ENCODE results near the gene TRPM7.

TRPM7 gene

GRCh38 chr15:50685976-50686468 lies 575 bp downstream of the TRPM7 start:
- peak overlapping the region; percentile 83 for H3K4me3 ChIP-seq (ENCODE audit: low read length)
- no peak for TF ChIP-seq ZNF274 (IDR thresholded peaks at IDR 0.05; ENCODE audit: low read depth, low read length)

GRCh38 chr15:50685191-50685975 lies 1.2 kb downstream of the TRPM7 start:
- peak overlapping the region; percentile 83 for H3K4me3 ChIP-seq (ENCODE audit: low read length)
- no peak for TF ChIP-seq ZNF274 (IDR thresholded peaks at IDR 0.05; ENCODE audit: low read depth, low read length)

GRCh38 chr15:50681467-50681866 lies 5.1 kb downstream of the TRPM7 start:
- H3K4me3 ChIP-seq (ENCODE audit: low read length): no peak overlapping the region
- no peak for TF ChIP-seq ZNF274 (IDR thresholded peaks at IDR 0.05; ENCODE audit: low read depth, low read length)

- no peak overlapping the region for H3K4me3 ChIP-seq (ENCODE audit: low read length)
- TF ChIP-seq ZNF274 (IDR thresholded peaks at IDR 0.05; ENCODE audit: low read depth, low read length): no peak
These were observed 9.7 kb downstream of the TRPM7 start for GRCh38 chr15:50676799-50677483.

- no peak for TF ChIP-seq ZNF274 (IDR thresholded peaks at IDR 0.05; ENCODE audit: low read depth, low read length)
- no peak overlapping the region for H3K4me3 ChIP-seq (ENCODE audit: low read length)
These were observed 11.0 kb downstream of the TRPM7 start for GRCh38 chr15:50675535-50676144.

- no peak for TF ChIP-seq ZNF274 (IDR thresholded peaks at IDR 0.05; ENCODE audit: low read depth, low read length)
These were observed 16.5 kb downstream of the TRPM7 start for GRCh38 chr15:50670115-50670514.

GRCh38 chr15:50669611-50670010 lies 17.0 kb downstream of the TRPM7 start:
- H3K4me3 ChIP-seq (ENCODE audit: low read length): no peak overlapping the region
- no peak for TF ChIP-seq ZNF274 (IDR thresholded peaks at IDR 0.05; ENCODE audit: low read depth, low read length)

More at GRCh38 chr15:50670115-50670514, 16.5 kb downstream of the TRPM7 start:
- no peak overlapping the region for H3K4me3 ChIP-seq (ENCODE audit: low read length)

GRCh38 chr15:50665938-50666337 lies 20.7 kb downstream of the TRPM7 start:
- H3K4me3 ChIP-seq (ENCODE audit: low read length): no peak overlapping the region
- no peak for TF ChIP-seq ZNF274 (IDR thresholded peaks at IDR 0.05; ENCODE audit: low read depth, low read length)

- TF ChIP-seq ZNF274 (IDR thresholded peaks at IDR 0.05; ENCODE audit: low read depth, low read length): no peak
- no peak overlapping the region for H3K4me3 ChIP-seq (ENCODE audit: low read length)
These were observed 31.0 kb downstream of the TRPM7 start for GRCh38 chr15:50655555-50655954.

GRCh38 chr15:50653156-50653743 lies 33.3 kb downstream of the TRPM7 start:
- no peak overlapping the region for H3K4me3 ChIP-seq (ENCODE audit: low read length)
- no peak for TF ChIP-seq ZNF274 (IDR thresholded peaks at IDR 0.05; ENCODE audit: low read depth, low read length)

GRCh38 chr15:50652671-50653070 lies 33.9 kb downstream of the TRPM7 start:
- no peak for TF ChIP-seq ZNF274 (IDR thresholded peaks at IDR 0.05; ENCODE audit: low read depth, low read length)

GRCh38 chr15:50641318-50641717 lies 45.3 kb downstream of the TRPM7 start:
- no peak for TF ChIP-seq ZNF274 (IDR thresholded peaks at IDR 0.05; ENCODE audit: low read depth, low read length)
- H3K4me3 ChIP-seq (ENCODE audit: low read length): no peak overlapping the region

More at GRCh38 chr15:50652671-50653070, 33.9 kb downstream of the TRPM7 start:
- no peak overlapping the region for H3K4me3 ChIP-seq (ENCODE audit: low read length)

GRCh38 chr15:50636146-50636545 lies 50.5 kb downstream of the TRPM7 start:
- no peak overlapping the region for H3K4me3 ChIP-seq (ENCODE audit: low read length)
- TF ChIP-seq ZNF274 (IDR thresholded peaks at IDR 0.05; ENCODE audit: low read depth, low read length): no peak

GRCh38 chr15:50633653-50634052 lies 52.9 kb downstream of the TRPM7 start:
- H3K4me3 ChIP-seq (ENCODE audit: low read length): no peak overlapping the region
- no peak for TF ChIP-seq ZNF274 (IDR thresholded peaks at IDR 0.05; ENCODE audit: low read depth, low read length)
